D341Med (cell line): ENCODE results near the gene LHFPL3.
"Not testable (repeated sequence)": the region's sequence is repeated elsewhere in the genome, so short reads cannot be mapped to it uniquely, and the experiment has no call there.

ENCODE experiments used
- DNase-seq: peaks from one replicate; pipeline ENCODE4 v3.0.0; 2012; ENCODE audit warnings: low spot score

The LHFPL3 gene

DNA sequence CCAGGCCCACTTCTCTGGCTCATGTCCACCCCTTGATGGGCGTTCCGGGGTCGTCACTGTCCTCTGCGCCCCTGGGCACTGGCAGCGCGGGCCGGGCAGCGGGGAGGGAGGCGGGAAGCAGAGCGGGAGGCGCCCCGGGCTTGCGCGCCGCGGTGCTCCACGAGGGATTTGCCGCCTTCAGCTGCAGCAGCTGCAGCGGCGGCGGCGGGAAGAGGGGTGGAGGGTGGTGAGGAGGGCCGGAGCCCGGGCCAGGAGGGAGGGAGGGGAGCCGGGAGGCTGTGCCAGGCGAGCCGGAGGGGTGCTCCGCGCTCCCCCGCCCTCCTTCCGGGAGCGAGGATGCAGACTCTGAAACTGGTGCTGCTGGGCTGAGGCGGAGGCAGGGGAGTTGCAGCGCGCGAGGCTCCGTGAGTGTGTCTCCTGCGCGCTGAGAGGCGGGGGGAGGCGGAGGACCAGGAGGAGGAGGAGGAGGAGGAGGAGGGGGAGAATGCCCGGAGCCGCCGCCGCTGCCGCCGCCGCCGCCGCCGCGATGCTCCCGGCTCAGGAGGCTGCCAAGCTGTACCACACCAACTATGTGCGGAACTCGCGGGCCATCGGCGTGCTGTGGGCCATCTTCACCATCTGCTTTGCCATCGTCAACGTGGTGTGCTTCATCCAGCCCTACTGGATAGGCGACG, at the start of gene LHFPL3:
Gene LHFPL3, plus strand, starts transcription at position 308 of the 674 bp plus-strand sequence.
- peak; percentile 77 for DNase-seq

DNA sequence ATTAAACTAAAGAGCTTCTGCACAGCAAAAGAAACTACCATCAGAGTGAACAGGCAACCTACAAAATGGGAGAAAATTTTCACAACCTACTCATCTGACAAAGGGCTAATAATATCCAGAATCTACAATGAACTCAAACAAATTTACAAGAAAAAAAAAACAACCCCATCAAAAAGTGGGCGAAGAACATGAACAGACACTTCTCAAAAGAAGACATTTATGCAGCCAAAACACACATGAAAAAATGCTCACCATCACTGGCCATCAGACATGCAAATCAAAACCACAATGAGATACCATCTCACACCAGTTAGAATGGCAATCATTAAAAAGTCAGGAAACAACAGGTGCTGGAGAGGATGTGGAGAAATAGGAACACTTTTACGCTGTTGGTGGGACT, 46.7 kb upstream of the LHFPL3 start:
- DNase-seq, result not testable (repeated sequence)

DNA sequence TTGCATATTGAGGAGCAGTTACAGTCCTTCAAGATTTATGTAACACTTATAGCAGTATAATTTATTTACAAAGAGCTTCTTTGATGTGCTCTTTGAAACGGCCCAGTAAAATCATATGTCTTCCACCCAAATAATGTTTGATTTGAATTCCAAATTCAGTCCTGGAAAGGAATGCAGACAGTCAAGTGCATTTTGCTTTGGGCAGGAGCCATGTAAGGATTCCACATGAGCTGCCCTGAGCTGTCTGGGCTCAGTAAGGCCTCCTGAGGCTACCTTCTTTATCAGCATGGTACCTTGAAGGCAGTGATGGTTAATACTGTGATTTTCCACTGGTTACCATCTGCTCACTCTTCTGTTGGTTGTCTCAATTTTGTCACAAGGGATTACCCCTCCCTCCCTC, 41.6 kb upstream of the LHFPL3 start:
- no peak for DNase-seq

DNA sequence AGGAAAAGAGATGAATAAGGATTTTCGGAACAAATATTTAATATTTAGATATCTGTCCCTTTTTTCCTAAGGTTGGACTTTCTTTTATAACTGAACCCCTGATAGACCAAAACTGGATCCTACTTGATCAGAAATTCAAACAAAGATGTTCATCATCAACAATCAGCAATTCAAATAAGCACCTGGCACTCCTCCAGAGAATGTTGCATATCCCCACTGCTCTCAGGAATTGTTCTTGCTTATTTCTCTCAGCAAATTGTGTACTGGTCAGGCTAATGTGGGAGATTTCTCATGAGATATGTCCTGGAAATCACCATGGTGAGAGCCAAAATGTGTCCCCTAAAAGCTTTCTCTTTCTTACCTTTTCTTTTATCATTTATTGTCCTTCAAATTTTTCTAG, 40.3 kb upstream of the LHFPL3 start:
- DNase-seq, result no peak

DNA sequence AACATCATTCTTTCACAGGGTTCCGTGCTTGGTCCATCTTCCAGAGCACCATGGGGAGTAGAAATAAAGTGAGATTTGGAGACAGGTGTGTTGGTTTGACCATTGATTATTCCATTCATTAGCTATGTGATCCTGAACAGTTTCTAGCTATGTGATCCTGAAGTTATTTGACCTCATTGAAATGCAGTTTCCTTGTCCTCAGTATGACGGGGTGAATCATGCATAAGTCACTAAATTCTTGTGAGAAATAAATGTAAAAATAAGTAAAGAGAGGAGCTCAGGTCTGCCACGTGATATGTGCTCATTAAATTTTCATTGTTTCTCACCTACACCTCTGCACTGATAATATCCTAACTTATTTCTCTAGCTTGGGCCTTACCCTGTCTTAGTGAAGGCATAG, 34.1 kb upstream of the LHFPL3 start:
- DNase-seq, result no peak

DNA sequence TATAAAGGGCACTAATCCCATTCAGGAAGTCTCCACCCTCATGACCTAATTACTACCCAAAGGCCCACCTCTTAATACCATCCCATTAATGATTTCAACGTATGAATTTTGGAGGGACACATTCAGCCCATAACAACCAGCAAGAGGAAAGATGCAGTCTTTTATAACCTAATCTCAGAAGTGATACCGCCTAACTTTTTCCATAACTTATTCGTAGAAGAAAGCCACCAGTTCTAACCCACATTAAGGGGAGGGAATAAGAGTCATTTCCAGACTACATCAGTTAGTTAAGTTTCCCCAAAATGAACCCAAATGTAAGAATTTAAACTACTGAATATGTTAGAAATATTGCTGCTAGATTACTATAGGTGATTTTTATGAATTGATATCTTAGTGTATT, 32.1 kb upstream of the LHFPL3 start:
- DNase-seq, result no peak

DNA sequence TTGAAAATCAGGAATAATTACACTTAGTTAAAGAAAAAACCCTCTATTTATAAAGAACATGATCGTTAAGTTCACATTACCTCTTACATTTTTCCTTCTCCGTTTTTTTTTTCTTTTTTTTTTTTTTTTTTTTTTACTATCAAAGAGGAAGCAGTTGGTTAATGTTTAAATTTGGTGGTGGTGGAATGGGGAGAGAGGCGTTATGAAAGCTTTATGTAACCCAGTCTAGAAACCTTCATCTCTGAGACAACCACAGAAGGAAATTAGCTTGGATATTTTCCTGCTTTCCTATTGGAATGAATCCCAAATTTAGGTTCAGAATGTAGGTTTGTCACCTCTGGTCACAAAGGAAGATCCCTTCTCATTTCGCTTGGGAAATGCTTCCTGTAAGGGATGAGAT, 31.5 kb upstream of the LHFPL3 start:
- no peak for DNase-seq

DNA sequence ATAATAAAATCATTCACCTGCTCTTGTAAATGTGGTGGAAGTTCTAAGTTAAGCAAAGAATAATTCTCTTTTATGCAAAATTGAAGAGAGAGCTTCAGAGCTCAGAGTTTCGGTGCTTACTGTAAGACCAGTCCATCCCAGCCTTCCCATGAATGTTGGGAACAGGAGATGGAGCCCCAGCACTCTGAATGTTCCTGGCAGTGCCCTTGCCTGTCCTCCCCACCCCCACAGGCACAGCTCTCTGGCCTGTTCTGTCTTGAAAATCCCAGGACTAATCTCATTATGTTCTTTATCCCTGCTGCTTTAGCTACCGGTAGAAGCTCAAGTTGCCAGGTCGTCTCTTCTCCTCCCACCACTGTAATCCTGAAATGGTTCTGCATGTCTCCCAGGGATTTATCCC, 29.1 kb upstream of the LHFPL3 start:
- peak; percentile 83 for DNase-seq

DNA sequence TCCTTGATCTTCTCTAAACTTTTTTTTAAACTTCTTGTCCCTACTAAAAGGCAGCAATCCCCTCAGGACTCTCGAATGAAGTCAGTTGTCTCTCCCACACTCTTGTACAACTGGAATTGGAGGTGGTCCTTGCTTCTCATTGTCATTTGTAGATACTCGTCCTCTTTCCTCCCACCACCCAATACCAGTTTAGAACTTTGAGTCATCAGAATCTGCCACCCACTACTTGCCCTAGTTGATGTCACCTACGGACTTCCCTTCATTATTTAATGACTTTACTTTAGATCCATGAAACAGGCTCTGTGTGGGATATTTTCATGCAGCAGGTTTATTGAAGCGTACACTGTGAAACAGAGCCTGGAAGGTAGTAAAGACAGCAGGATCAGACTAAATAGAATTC, 28.6 kb upstream of the LHFPL3 start:
- no peak for DNase-seq

DNA sequence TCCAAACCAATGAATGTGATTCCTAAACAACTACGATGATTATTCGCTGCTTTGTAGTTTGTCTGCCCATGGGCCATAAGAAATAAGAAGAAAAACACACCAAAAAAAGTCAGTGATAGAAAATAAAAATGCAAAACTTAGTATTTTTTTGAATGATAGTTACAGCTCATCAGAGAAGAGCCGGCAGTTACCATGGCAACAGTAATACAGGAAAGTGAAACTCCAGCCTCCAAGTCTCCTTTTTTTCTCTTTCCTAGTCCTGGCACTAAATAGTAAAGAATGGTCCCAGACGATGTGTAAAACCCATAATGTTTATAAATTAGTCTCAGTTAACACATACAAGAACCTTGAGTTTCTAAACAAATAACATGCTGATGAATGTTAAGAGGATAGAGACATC, 21.6 kb upstream of the LHFPL3 start:
- DNase-seq, result no peak

DNA sequence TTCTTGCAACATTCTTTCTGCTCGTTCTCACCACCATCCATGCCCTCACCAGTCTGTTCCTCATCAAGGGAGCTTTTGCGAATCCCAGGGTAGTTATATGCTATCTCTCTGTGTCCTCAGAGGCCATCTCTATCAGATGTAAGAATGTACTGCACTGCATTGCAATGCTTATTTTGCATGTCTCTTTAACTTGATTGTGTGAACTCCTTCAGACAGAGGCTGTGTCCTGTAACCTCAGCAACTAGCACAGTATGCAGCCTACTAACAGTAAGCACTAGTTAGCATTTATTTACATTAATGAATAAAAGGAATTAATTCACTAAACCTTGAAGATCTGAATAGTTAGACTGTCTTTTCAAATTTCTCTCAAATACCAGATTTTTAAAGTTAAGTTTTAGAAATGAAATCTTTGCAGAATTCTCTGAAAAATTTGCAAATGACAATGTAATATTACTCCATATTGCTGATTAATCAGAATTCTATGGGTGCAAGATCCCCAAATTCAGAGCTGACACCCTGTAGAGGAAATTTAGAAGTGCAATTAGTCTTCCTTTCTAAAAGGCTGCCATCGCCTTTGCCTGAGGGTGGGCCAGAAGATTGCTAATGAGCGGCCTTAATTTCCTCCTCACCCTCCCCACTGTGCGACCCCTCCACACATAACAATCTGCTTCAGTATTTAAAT, 10.3 kb upstream of the LHFPL3 start:
- no peak for DNase-seq

DNA sequence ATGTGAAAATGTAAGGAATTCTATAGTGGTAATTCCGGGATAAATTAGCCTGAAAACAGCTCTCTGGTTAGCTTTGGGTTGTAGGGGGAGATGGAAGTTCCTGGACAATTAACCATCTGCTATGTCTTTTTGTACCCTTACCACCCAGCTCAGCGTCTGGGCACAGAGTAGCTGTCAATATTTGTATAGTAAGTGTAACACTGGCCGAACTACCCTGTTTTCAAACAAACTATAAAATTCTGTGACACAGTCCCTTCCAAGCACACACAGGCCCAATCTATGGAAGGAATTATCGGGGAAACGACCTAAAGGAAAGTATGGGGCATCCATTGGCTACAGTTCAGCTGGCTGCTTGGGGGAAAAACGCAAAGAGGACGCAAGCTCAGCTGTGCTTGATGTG, 869 bp upstream of the LHFPL3 start:
- no peak for DNase-seq

DNA sequence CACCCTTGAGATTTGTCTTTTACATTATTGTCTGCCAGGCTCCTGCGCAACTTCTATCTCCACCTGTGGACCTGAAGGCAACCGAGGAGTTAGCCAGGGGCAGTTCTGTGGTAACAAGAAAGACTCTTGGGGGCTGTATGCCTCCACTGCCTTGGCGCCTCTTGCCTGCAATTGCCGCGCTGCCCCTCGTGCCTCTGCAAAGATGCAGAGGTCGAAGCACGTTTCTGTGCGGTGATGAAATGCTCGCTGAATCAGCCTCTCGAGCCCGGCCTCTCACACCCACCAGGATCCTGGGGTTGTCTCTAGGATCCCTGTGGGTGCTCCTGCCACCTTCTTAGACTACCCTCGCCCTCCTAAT, 486 bp upstream of the LHFPL3 start:
- DNase-seq, result peak; percentile 27

DNA sequence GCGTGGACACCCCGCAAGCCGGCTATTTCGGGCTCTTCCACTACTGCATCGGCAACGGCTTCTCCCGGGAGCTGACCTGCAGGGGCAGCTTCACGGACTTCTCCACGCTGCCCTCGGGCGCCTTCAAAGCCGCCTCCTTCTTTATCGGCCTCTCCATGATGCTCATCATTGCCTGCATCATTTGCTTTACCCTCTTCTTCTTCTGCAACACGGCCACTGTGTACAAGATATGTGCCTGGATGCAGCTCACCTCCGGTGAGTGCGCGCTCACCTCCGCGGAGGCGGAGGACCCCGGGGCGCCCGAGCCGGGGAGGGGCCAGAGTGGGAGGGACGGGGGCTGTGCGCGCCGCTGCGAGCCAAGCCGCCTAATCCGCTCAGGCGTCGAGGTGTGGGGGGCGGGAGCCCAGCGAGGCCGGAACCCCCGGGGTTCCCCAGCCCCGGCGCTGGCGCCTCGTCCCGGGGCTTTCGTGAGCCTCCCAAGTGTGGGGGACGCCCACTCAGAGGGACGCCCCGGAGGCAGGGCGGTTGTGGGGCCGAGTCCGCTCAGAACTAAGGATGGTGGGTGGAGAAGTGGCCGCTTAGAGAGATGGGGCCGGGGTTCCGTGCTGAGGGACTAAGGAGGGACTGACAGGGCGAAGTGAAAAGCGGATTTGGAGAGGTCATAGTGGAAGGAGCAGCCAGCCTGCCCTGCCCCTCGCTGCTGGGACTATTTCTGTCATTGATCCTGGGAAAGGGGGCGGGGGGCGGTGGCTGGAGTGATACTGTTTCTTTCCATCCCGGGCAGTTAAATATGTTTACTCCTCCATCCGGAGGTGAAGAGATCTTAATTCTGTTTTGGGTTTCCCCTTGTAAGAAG, 795 bp downstream of the LHFPL3 start:
- DNase-seq, result peak; percentile 65

DNA sequence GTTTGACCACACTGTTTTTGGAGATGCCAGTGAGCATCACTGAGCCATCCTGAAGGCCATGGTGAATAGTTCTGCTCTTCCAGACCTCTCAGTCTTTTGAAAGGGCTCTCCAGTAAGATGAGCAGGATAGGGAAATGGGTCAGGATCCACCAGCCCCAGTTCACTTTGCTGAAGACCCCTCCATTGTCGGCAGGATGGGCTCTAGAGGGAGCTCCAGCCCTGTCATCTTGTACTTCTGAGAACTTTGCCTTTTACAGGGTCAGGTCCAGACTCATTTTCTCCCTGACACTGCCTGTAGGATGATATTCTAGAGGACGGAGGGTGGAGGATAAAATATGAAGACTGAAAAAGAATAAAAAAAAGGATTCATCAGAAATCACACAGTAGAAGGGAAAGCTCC, 13.1 kb downstream of the LHFPL3 start:
- DNase-seq, result peak; percentile 71

DNA sequence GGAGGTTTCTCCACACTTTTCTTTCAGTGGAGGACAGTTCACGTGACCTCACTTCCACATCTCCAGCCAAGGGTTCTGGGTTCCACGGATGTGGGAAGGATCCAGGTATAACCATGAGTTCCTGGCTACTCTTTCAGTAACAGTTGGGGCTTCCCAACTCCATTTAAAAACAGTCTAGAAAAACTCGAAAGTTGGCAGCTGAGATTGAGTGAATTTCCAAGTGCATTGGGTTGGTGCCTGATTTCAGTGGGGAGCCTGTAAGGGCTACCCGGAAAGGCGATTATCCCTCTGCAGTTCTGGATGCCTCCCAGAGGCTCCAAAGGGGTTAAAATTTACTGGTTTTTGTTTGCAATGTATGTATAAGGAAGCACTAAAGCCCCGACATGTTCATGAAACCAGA, 24.3 kb downstream of the LHFPL3 start:
- no peak for DNase-seq

DNA sequence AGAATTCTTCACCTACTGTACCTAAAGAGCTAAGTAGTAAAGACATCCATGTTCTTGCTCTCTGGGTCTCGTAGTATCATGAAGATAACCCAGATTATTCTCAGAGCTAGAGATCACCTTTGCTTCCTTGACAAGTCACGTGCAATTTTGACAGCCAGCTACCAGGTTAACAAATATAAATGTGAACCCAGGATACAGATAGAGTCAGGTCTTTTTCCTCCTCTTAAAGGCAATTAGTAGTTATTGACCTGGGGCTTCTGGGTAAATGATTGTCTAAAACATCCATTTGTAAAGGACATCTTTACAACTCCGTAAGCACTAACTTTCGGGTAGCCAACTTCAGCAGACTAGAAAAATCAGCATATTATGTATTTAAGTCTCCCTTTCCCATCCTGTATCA, 28.8 kb downstream of the LHFPL3 start:
- no peak for DNase-seq

DNA sequence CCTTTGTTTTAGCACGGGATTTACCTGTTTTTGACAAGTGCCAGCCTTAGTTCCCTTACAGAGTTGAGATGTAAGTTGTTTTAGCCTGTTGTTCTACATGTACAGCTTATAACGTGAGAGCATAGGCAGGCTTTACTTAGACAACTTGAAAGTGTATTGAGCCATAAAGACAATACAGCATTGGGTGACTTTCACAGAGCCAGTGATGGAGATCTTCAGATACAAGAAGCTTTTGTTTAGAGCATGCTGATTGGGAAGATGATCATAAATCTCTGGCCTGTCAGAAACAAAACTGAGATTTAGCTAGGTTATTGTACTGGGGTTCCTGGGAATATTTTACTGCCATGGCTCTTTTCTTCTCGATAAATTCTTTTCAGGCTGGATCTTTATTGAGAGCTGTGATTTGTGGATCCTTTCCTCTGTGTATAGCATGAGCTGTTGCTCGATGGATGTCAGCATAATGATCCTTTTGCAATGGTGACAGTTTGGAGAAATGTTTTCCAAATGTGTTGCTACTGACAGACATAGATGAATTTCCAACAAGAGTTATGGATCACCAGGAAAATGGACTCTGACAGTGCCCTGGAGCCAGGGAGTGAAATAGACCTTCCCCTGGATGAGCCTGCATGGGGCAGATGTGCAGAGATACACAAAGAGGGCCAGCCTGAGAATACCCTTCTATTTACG, 30.2 kb downstream of the LHFPL3 start:
- no peak for DNase-seq

DNA sequence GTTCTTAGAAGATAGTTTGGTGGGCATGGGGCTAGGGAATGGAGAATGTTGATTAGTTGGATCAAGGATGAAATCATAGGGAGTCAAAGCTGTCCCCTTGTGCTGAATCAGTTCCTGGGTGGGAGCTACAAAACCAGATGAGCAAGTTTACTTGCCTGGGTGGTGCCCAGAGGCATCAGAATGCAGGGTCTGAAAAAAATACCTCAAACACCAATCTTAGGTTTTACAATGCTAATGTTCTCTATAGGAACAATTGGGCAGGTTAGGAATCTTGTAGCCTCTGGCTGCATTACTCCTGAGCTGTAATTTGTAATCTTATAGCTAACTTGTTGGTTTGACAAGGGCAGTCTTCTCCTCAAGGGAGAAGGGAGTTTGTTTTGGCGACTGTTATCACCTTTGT, 34.4 kb downstream of the LHFPL3 start:
- no peak for DNase-seq

DNA sequence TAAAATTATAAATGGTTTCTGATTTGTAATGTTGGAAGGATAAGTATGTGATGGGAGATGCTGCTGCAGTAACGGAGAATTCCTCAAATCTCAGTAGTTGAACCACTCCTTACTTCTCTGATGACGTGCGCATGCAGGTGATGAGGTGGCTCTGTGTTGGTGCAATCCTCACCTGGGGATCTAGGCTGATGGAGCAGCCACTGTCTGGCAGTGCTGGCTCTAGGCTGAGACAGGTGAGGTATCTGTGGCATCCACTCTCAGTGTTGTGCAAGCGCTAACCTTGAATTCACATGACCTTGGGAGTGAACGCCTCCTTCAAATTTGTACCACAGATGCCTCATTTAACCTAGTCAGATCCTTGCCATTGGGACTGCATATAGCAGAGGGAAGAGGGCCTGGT, 35.0 kb downstream of the LHFPL3 start:
- DNase-seq, result no peak

DNA sequence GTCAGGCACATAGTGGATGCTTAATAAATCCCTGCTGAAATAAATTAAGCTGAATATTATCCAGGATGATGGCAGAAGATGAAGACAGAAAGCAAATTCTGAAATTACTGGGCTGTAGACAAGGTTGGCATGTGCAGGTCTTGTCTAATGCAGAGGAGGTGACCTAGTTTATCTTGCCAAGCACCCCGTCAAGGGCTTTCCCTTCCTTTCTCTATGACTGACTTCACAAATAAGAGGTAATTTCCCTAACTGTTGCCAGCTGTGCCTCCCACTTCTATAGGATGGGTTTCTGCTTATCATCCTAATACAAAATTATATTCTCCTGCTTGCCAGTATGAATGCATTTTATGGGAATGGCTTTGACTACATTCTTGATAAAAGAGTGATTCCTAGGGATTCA, 38.0 kb downstream of the LHFPL3 start:
- no peak for DNase-seq

DNA sequence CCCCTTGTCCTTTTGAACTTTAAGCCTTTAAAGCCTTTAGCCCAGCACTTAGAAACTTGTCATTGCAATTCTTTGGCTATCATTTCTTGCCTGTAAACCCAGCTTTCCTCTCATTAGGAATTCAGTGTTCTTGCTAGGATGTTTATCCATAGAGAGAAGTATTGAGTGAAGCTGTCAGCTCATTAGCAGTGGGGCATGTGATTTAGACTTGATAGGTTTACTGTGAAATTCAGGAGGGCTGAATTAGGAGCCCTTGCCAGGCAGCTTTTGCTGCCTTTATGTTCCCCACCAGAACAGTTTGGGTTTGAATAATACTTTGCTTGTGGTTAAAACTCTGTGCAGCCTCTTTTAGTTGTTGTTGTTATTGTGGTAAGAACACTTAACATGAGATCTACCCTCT, 39.5 kb downstream of the LHFPL3 start:
- DNase-seq, result no peak
